GM19324 (cell line): ENCODE data around the gene SLCO2A1.

Source experiments
- ATAC-seq: cut with Tn5 transposase; IDR thresholded peaks from one replicate; pipeline ENCODE4 v1.9.1; 2021; ENCODE audit warnings: mild to moderate bottlenecking, moderate library complexity; ENCODE audit not compliant: unreplicated experiment, low FRiP score

SLCO2A1 gene

GRCh38 chr3:133984975-133985374, 44.8 kb downstream of the SLCO2A1 start:
- ATAC-seq: no peak

GRCh38 chr3:133983576-133984560, 45.9 kb downstream of the SLCO2A1 start:
- no peak for ATAC-seq

GRCh38 chr3:133983126-133983525, 46.6 kb downstream of the SLCO2A1 start:
- no peak for ATAC-seq

DNA sequence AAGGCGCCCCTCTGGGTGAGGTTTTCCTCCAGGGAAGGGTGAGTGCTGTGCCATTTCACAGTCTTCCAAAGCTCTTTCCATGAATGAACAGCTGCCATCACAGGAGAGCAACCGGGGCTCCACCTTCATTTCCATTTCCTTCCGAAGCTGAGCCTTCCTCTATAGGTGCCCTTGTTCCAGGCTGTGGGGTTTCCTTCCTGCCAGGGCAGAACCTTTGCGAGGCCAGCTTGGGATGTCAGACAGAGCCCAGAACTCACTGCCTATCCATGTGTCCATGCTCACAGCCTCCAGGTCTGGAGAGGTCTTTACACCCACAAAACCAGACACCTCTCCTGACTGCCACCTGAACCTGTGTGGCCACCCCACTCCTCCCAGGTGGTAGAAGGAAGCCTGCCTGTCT, 49.2 kb downstream of the SLCO2A1 start:
- no peak for ATAC-seq

GRCh38 chr3:133980035-133980434, 49.7 kb downstream of the SLCO2A1 start:
- no peak for ATAC-seq

DNA sequence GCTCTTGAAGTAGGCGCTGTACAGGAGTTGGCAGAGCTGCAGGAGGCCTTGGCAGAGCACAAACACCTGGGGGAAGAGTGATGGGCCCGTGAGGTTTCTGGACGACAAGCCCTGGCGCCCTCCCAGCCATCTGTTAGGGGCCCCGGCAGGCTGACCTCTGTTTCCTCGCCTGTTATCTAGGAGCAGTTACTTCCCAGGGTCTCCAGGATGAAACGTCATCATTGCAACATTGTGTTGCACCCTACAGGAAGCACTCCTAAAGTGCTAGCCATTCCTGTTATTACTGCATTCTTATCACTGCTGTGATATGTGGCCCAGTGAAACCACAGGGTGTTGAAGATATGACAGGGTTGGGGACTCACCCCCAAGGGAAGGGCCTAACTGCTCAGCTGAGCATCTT, 50.2 kb downstream of the SLCO2A1 start:
- no peak for ATAC-seq

GRCh38 chr3:133977568-133977967, 52.2 kb downstream of the SLCO2A1 start:
- ATAC-seq: no peak

DNA sequence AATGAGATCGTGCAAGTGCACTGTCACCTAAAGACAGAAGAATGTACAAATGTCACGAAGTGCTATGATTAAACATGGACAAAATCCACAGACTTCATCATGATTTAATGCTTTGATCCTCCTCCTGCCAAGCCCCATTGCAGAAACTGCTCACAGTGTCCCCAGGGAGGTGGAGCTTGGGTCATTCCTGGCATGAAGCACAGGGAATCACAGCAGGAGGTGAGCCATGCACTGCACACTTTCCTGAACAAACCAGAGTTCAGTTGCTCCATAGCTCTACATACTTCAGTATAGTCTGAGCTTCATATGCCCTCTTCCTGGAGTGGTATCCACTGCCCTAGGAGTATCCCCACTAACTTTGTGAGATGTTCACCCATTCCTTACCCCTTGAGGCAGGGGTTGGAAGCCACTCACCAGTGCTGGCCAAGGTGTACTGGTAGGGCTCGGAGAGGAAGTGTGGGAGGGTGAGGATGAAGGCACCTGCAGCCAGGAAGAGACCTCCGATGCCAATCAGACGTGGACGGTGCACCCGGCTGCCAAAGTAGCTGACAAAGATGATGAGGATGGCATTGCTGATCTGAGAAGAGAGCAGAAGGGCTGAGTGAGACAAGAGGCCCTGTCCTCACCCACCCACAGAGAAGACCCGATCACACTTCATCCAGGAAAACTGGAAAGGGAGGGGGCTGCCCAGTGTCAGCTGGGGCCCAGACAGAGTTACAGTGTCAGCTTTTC, 56.3 kb downstream of the SLCO2A1 start:
- ATAC-seq: no peak

DNA sequence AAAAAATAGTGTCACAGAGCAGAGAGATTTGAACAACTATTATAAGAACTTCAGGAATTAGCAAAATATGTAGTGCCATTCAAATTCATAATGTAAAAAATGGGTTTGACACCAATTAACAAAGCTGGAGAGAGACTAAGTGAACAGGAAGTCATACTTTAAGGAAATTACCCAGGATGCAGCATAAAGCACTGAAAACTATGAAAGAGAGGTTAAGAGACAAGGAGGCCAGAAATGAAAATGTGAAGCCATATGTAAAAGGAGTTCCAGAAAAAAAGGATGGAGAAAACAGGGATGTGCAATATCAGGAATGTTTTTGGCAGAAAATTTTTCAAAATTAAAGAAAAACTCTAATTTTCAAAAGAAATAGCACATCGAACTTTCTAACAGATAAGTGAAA, 57.6 kb downstream of the SLCO2A1 start:
- ATAC-seq: no peak

DNA sequence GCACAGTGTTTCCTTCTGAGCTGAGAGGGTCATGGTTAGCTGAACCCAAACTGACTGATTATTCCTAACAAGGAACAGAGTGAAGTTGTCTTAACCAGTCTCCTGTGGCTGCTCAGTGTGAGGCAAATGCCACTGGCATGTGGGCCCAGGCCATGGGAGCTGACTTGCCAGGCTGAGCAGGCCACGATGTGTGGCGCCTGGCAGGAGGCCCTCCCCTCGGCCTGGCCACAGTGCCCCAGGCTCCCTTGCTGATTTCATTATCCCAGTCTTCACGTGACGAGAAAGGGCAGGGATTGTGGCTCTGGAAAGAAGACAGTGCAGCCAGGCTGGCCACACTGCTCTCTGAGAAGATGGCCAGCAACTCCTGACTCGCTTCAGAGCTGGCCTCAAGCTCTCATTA, 58.8 kb downstream of the SLCO2A1 start:
- ATAC-seq: no peak

DNA sequence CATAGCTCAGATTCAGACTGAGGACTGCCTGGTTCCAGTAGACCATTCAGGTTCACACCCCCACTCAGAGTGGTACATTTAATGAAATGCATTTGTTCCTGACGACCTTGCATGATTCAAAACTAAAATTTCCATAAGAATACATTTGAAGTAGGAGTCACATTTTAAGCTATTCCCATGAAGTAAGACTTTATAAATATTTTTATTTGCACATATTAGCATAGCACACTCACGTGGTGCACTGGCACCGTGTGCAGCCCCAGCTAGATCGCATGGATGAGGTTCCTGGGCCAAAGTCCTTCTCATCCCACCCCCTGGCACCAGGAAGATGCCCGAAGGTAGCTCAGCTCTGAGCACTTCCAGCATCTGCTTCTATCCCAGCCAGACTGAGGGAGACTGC, 59.4 kb downstream of the SLCO2A1 start:
- ATAC-seq: no peak

DNA sequence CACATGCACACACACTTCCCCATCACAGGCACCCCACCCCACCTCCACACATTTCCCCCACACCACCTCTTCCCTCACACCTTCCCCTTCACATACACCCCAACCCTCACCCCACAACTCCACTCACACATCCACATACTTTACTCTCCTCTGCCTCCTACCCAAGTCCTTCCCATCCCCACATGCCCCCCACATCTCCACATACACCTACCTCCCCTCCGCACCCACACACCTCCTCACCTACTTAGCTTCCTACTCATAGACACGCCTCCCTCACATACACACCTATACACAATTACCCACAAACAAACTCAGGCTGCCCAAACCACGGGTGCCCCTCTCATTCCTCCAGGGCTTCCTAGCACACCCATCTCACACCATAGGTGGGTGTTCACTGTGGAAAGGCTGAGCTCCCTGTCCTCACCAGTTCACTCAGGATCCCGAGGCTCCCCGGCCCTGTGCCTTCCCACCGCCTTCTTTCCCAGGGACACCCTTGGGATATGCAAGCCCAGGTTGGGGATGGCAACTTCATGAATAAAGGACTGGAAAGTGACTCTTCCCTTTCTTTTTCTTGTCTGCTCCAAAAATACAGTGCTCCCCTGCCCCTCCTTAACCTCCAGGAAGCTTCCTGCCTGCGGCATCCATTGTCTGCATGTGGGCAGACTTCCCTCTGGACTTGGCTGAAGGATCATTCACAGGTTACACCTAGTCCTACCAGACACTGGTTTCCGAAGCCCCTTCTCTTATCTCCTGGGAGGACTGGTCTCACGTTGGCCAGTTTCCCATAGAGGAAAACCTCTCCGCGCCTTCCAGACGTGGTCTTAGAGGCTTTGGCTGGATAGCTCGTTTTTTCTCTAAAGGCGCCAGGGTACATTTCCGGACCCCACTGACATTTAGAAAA, 61.5 kb downstream of the SLCO2A1 start:
- ATAC-seq: no peak

DNA sequence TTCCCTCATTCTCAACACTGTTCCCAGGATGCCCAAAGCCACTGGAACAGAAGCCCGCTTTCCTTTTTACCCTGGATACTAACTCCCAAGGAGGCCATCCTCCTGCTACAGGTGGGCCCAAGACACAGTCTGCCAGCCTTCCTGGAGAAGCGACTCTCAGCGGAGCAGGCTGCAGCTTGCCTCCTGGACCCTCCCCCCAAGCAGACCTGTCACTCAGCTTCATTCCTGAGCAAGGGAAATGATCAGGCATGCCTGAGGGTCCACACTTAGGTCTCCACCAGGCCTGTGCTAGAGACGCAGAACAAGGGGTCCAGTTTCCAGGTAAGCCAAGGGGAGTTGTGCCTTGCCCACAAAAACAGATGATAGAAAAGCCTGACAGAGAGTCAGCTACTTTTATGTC, 62.8 kb downstream of the SLCO2A1 start:
- no peak for ATAC-seq

DNA sequence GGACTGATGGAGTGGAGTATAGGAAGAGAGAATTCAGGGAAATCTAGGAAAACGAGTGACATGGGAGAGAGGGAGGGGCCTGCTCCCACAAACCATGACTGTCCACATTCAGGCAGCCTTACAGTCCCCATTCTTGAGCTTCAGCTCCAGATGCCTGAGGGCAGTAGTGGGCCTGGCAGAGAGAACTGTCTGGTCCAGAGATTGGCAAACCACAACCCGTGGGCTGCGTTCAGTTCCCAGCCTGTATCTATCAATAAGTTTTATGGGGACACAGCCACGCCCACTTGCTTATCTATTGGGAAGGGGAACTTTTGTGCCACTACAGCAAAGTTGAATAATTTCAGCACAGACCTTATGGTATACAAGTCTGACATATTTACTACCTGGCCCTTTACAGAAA, 63.8 kb downstream of the SLCO2A1 start:
- ATAC-seq: no peak

DNA sequence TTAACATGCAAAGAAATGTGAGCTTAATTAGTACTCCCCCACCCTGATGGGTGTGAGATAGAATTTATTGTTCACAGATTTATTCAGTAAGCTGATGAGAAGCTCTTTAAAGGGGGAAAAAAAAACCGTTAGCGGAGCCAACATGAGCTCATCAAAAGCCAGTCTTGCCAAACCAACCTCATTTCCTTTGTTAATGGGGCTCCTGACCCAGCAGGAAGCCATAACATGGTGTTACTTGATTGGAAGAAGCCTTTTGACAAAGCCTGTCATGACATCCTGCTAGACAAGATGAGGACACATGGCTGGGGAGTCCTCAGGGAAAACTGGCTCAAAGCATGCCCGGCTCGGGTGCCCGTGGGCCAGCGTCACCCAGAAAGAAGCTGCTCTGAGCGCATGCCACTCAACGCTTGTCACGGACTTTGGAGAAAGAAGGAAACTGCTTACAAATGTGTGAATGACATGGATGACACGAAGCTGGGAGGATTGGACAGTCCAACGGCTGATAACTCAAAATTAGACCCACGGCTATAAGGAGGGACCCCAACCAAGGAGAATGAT, 64.6 kb downstream of the SLCO2A1 start:
- ATAC-seq: no peak

DNA sequence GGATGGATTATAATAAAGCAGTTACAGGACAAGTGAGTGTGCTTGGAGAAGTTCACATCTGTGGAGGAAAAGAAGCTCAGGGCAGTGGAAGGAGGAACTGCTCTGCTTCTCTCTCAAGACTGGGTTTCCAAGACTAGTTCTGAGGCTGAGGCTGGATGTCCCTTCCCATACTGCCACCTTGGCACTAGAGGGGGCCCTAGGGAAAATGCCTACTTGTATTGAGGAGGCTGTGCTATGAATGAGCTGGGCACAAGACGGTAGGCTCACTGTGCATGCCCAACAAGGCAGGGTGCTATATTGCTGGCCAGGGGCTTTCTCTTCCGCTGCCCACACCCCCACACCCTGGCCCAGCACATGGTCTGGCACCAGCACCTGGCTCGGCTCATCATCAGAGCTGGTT, 65.2 kb downstream of the SLCO2A1 start:
- ATAC-seq: no peak

GRCh38 chr3:133963657-133964396, 65.9 kb downstream of the SLCO2A1 start:
- no peak for ATAC-seq

DNA sequence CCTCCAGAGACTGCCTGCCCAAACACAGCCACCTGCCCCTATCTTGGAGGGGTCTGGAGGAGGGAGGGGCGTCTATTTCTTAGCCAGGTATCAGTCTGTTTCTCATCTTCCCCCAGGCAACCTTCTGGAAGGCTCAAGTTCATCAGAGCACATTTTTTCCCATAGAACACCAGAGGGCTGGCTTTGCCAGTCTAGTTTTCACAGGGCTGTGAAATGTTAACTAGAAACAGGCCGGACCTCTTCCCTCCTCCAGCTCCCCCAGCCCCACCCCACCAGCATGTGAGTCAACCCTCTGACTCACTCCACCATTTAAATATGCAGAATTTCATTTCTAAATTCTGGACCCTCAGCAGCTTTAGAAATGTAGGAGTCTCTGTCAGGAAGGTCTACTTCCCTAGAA, 66.9 kb downstream of the SLCO2A1 start:
- no peak for ATAC-seq

DNA sequence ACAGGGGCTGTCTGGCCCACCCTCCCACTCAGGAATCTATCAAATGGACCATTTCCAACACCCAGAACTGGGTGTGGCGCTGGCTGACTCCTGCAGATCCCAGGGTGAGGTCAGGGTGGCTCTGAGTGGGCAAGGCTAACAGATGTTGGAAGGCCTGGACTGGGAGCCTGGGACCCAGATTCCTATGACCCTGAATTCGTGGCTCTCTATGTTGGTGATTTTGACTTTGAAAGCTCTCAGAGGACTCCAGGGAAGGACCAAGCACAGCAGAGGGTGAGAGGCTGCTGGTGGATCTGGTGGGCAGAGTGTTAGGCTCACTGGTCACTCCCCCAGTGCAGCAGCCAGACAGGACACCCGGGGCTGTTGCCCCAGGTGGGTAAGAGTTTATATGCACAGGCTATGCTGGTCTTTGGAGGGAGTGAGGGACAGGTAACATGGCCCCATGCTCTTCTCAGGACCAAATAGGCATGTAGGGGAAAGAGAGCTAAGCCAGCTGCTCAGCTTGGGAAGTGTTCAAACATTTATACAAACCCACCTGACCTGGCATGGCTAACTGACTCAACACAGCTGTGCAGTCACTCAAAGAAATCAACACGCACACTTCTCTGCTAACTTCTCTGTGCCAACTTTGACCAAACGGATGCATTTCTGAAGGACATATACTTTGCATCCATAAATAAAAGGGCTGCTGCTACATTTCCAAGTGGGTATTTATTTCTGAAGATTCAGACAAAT, 71.5 kb downstream of the SLCO2A1 start:
- no peak for ATAC-seq
